ENCODE results near the gene USP44.
"Not testable (repeated sequence)": the region's sequence is repeated elsewhere in the genome, so short reads cannot be mapped to it uniquely, and the experiment has no call there.

USP44 gene

DNA sequence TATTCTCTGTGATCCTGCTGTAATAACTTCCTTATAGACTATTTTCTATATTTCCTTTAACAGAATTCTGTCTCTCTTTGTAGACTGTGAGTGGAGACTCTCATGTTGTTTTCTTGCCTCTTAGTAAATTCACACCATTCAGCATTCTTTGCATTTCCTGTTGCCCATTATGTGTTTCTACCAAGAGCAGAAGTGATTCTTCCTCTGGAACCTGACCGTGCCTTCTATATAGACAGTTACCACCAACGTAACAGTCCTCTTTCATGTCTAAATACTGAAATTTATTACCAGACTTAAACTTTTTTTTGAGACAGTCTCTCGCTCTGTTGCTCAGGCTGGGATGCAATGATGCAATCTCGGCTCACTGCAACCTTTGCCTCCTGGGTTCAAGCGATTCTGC lies 46.2 kb downstream of the USP44 start:
- peak; percentile 47 for DNase-seq

DNA sequence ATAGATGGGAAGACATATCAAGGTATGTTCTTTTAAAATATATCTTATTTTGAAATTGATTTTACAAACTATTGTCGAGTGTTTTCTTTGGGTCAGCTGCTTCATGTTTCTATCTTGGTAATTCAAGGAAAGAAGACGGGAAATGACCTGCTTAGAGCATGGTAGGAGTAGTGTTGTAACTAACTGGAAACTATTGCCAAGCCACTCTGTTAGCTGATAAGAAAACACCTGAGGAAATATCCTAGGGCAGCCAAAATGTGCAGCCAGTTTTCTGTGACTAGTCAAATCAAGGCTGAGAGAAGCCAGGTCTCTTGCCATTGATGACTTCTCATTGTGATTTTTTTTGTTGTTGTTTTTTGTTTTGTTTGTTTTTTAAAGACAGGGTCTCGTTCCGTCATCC lies 47.1 kb downstream of the USP44 start:
- no peak for DNase-seq

DNA sequence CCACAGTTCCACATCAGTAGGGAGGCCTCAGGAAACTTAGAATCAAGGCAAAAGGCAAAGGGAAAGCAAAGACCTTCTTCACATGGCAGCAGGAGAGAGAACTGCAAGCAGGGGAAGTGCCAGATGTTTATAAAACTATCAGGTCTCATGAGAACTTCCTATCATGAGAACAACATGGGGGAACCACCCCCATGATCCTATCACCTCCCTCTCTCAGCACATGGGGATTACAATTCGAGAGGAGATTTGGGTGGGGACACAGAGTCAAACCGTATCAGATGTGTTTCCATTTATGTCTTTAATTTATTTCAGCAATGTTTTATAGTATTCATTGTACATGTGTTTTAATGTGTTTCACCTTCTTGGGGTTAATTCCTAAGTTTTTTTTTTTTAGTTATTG lies 51.5 kb downstream of the USP44 start:
- DNase-seq, result no peak

DNA sequence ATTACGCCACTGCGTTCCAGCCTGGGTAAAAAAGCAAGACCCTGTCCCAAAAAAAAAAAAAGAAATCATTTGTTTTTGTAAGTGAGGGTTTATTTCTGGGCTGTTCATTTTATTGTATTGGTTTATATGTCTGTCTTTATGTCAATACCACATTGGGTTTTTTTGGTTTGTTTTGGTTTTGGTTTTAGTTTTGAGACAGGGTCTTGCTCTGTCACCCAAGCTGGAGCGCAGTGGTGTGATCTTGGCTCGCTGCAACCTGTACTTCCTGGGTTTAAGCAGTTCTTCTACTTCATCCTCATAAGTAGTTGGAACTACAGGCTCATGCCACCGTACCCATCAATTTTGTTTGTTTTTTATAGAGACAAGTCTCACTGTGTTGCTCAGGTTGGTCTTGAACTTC lies 52.3 kb downstream of the USP44 start:
- DNase-seq, result no peak

DNA sequence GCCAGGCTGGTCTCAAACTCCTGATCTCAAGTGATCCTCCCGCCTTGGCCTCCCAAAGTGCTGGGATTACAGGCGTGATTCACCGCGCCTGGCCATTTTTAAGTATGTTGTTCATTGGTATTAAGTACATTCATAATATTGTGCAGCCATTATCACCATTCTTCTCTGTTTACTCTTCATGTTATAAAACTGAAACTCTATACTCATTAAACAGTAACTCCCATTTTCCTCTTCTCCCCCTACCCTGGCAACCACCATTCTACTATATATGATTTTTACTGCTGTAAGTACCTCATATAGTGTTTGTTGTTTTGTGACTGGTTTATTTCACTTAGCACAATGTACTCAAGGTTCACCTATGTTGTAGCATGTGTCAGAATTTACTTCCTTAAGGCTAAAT lies 54.2 kb downstream of the USP44 start:
- no peak for DNase-seq

DNA sequence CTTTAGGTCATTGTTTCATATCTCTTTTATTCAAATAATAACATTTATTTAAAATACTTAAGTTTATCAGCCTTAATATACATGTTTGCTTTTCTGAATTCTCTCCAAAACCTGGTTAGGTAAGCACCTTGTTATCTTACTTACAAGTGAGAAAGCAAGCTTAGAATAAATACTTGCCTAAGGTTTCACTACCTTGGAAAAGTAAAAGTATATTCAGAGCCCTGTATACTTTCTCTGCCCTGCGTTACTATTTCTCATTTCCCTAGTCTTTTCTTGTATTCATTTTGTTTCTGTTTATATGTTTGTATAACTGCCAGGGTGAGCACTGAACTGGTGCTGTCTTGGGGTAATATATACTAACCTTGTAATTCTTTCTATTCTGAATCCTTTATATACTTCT lies 55.8 kb downstream of the USP44 start:
- DNase-seq, result no peak

DNA sequence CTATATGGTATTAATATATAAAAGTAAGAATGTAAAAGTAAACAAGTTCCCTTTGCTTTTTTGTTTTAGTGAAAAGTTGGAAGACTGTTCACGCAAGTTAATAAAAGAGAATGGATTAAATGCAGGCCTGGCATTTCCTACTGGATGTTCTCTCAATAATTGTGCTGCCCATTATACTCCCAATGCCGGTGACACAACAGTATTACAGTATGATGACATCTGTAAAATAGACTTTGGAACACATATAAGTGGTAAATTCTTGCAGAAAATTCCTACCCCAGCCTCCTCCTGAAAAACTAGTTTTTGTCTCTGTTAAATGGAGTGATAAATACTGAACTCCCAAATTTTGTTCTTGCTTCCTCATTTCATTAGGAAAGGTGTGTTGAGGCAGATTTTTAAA lies 56.4 kb downstream of the USP44 start:
- DNase-seq, result no peak

DNA sequence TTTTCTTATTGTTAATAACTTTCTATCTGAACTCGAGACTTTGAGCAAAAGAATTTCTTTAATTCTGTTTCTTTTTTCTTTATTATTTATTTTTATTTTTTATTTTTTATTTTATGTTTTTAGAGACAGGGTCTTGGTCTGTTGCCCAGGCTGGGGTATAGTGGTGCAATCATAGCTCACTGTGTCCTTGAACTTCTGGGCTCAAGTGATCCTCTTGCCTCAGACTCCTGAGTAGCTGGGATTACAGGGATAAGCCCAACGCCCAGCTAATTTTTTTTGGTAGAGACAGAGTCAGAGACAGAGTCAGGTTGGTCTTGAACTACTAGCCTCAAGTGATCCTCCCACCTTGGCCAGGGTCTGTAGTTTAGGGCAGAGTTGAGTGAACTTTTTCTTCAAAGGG lies 58.8 kb downstream of the USP44 start:
- no peak for DNase-seq

DNA sequence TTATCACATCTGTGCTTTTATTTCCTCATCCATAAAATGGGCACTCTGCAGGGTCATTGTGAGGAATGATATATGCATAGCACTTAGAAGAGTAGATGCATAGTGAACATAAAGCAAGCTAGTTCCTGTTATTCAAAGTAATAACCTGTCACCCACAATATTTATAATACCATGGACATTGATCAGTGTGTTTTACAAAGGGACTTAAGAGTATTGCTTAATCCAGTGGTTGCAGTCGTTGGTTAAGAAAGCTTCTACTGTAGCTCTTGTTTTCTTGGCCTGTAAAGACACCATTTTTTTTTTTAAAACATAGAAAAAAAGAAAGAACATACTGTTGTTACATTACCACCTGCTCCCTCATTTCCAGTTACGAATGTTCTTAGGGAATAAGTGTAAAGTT lies 64.3 kb downstream of the USP44 start:
- DNase-seq, result peak; percentile 90

DNA sequence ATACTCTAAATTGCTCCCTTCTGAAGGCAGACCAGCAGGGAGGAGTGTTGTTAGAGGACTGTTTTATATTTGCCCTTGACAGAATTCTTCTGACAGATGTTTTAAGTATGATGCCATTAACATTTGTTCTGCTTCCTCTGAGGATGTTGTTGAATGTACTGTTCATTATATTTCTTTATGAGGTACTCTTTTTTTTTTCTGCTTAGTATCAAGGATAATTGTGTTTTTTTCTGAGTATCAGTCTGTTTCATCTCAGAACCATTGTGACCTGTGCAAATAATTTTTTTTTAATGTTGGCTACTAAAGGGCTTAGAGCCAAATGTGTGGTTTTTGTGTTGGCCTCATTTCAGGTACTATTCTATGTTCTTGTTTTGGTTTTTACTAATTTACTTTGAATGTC lies 66.8 kb downstream of the USP44 start:
- no peak for DNase-seq

DNA sequence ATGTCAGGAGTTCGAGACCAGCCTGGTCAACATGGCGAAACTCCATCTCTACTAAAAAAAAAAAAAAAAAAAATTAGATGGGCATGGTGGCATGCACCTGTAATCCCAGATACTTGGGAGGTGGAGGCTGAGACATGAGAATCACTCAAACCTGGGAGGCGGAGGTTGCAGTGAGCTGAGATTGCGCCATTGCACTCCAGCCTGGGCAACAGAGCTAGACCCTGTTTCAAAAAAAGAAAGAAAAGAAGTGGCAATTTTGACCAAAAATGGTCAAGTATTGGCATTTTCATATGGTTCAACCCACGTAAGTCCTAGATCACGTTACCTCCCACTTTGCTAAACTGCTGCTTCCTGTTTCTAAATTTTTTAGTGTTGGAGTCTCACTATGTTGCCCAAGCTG lies 68.7 kb downstream of the USP44 start:
- not testable (repeated sequence) for DNase-seq

DNA sequence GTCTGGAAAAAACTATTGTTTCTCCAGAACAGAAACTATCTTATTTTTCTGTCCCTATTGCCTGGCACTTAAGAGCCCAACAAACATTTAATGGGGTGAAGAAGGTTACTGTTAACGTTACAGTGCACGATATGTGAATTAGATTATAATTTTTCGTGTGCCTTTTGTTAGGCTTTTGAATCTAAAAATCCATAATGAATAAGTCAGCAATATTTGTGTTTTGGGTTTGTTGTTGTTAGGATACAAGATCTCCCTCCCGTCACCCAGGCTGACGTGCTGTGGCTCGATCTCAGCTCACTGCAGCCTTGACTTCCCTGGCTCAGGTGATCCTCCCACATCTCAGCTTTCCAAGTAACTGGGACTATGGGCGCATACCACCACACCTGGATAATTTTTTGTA lies 69.4 kb downstream of the USP44 start:
- no peak for DNase-seq

DNA sequence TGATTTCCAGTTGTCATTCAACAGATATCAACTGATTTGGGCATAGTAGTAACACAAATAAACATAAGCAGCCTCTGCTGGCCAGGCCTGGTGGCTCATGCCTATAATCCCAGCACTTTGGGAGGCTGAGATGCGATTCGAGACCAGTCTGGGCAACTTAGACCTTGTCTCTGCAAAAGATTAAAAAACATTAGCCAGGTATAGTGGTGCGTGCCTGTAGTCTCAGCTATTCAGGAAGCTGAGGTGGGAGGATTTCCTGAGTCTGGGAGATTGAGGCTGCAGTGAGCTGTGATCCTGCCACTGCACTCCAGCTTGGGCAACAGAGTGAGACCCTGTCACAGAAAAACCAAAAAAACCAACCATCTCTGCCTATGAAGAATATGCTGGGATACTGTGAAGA lies 70.2 kb downstream of the USP44 start:
- DNase-seq, result no peak

DNA sequence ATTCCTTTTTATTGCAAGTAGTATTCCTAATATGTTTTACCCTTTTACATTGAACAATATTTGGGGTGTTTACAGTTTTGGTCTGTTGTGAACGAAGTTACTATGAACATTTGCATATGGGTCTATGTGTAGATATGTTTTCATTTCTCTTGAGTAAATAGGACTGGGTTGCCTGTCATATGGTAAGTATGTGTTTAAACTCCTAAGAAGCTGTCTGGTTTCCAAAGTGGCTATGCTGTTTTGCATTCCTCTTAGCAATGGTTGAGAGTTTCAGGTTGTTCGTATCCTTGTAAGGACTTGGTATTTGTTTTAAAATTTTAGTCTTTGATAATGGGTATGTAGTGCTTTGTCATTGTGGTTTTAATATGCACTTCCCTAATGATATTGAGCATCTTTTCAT lies 71.0 kb downstream of the USP44 start:
- DNase-seq, result no peak

DNA sequence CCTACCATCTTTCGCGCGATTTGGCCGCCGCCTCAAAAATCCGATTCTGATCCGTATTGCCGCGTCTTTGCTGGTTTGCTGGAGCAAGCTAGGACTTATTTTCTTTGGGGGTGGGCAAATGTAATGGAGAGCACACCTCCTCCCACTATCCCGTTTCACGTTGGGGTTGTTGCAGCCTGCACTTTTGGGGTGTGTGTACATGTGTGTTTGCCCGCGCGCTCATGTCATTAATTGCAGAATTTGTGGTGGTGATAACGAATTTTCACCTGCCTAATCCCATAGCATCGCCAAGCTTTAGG lies 76.7 kb downstream of the USP44 start:
- DNase-seq, result no peak

DNA sequence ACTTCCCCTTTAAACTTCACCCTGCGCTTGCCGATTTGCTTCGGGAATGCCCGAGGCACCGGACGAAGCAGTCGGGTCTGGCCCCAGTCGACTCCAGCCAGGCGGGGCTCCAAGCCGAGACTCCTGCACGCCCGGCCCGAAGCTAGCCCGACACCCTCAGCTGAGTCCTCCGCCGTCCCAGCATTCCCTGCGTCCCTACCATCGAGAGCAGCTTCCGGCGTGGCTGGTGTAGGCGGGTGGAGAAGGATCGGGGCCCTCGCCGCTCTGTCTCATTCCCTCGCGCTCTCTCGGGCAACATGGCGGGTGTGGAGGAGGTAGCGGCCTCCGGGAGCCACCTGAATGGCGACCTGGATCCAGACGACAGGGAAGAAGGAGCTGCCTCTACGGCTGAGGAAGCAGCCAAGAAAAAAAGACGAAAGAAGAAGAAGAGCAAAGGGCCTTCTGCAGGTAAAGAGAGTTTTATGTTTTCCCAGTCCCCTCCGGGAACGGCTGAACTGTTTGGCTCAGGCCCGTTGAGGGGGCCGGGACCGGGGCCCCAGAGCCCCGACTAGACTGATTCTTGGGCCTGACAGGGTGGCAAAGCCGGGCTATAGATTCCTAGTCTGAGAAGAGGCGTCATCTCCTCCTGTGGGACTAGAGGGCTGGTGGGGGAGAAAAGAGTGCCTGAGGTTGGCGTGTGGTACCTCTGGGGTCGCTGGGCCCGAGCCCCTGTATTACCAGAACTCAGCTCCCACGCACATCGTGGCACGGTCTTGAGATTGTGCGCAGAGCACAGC lies 77.2 kb downstream of the USP44 start, which contains the start of gene METAP2:
Gene METAP2 (plus strand): TSS at position 269 of the 776 bp plus-strand sequence. CDS start 28 bp downstream, at position 297.
- DNase-seq, result peak; percentile 92

DNA sequence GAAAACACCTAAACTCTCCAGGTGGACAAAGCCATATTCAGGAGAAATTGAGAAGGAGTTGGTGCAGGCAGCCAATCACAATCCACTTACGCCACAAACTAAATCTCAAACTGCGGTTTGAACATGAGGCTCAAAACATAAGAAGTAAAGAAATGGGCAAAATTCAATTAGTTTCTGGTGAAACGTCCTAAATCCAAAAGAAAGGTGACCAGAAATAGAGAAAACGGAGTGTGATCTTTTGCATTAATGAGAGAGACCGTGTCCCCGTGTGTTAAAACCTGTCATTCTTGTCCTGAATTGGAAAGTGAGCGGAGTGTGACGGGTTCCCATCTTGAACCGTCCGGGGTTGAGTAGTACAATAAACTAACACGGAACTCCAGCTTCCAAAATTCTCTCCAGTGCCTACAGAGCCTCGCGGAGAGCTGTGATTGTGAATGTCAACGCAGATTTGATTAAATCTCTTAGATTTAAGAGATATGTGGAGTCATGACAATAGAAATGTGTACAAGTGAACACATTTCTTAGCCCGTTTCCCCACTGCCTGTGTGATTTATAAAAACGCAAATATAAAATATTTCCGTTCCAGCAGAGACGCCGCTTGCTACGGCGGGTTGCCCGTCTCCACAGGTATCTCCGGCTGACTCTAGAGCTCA lies 77.9 kb downstream of the USP44 start:
- peak; percentile 48 for DNase-seq

DNA sequence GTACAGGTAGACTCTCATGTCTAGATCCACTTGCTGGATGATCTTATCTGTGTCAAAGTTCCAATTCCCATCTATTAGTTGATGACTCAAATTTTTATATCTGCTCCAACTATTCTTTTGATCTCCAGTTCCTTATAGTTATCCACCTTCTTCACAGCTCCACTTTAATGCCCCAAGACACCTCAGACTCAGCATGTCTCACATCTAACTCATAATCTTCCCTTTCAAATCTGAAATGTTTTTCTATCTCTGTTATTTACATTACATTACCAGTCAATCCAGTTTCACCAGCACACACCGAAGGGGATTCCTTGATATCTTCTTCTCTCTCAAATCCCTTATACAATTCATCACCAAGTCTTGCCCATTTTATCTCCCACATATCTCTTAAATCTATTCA lies 81.0 kb downstream of the USP44 start:
- DNase-seq, result no peak
